HepG2 (cell line): ENCODE results near the gene NOS1AP. TPM values are rescaled to one million over a fixed set of nuclear protein-coding genes. Genes with fewer than 3 reads are reported as not detected.
"Not testable (repeated sequence)": the region's sequence is repeated elsewhere in the genome, so short reads cannot be mapped to it uniquely, and the experiment has no call there.

ENCODE experiments used
- ATAC-seq: fragments of 200-7000 bp; cut with Tn5 transposase; 3 replicates; pipeline ENCODE4 v1.9.1; 2020; ENCODE audit warnings: mild to moderate bottlenecking, moderate library complexity
- BruUV-seq: library from RNA; stranded (reverse); fragments of 400-500 nt; replicated peaks from 2 replicates; lab custom pipeline; 2021; lab: Mats Ljungman, UMichigan
- CTCF ChIA-PET: fragments of 300-600 bp; formaldehyde crosslinking; extraction: SDS; loops from one replicate; lab custom pipeline; 2021; ENCODE audit warnings: low total read pairs, inconsistent platforms, low intra/inter-chr PET ratio; lab: Yijun Ruan, JAX
- POLR2A ChIA-PET: fragments of 350-600 bp; sonication (Branson Sonifier 250); formaldehyde crosslinking; loops from one replicate; lab custom pipeline; 2020; ENCODE audit warnings: antibody characterized with exemption, inconsistent platforms; lab: Yijun Ruan, JAX
- DNase-seq: peaks from one replicate; pipeline ENCODE4 v3.0.0-alpha.2; 2015; ENCODE audit warnings: low spot score
- FAIRE-seq: peaks from 3 replicates; lab custom pipeline; 2011; peaks lifted over from hg19 to GRCh38; lab: Jason Lieb, UNC
- H2AFZ ChIP-seq: one replicate; pipeline ENCODE4 v1.6.1; 2011; ENCODE audit warnings: low read length, inconsistent platforms
- H3K27ac ChIP-seq: fragments of 300-600 bp; 3 replicates; pipeline ENCODE4 v1.8.0; 2011; ENCODE audit warnings: mixed run types, mild to moderate bottlenecking, mixed read lengths, low read length, inconsistent platforms; ENCODE audit not compliant: insufficient read depth; ENCODE audit errors: extremely low read length
- H3K27me3 ChIP-seq, 2 experiments: fragments of 200-600 bp in 1 of 2; 2 replicates in 1 of 2; 3 replicates in 1 of 2; pipeline versions ENCODE4 v1.6.0 to v1.8.0; 2011; ENCODE audit warnings: low read length in 2 of 2, mild to moderate bottlenecking in 2 of 2, moderate library complexity in 2 of 2, inconsistent platforms in 1 of 2; ENCODE audit not compliant: insufficient read depth in 2 of 2, control insufficient read depth in 1 of 2
- H3K36me3 ChIP-seq, 2 experiments: fragments of 200-600 bp in 1 of 2; replicated peaks in 1 of 2; 2 replicates in 1 of 2; 3 replicates in 1 of 2; pipeline versions ENCODE4 v1.5.1 to v1.8.0; 2011; ENCODE audit warnings: low read length in 2 of 2, inconsistent platforms in 1 of 2; ENCODE audit not compliant: insufficient read depth in 2 of 2, control insufficient read depth in 1 of 2
- H3K4me1 ChIP-seq: 2 replicates; pipeline ENCODE4 v1.5.1; 2012; ENCODE audit warnings: low read length, inconsistent platforms; ENCODE audit not compliant: insufficient read depth
- H3K4me2 ChIP-seq: 2 replicates; pipeline ENCODE4 v1.6.0; 2011; ENCODE audit warnings: low read depth, low read length, inconsistent platforms
- H3K4me3 ChIP-seq, 3 experiments: fragments of 200-600 bp in 1 of 3; sonication (generic), shearing (Covaris generic) in 1 of 3; replicated peaks in 1 of 3; 2 replicates each; pipeline ENCODE4 v1.5.1; 2011 to 2016; ENCODE audit warnings: low read length in 3 of 3, inconsistent platforms in 2 of 3, low read depth in 2 of 3, mild to moderate bottlenecking in 2 of 3, control low read depth in 1 of 3, mixed read lengths in 1 of 3; ENCODE audit not compliant: insufficient read depth in 1 of 3
- H3K79me2 ChIP-seq: one replicate; pipeline ENCODE4 v1.6.1; 2011; ENCODE audit warnings: low read length, inconsistent platforms; ENCODE audit not compliant: insufficient read depth
- H3K9ac ChIP-seq: 2 replicates; pipeline ENCODE4 v1.6.0; 2011; ENCODE audit warnings: mild to moderate bottlenecking, low read depth, low read length, inconsistent platforms; ENCODE audit not compliant: insufficient read depth
- H3K9me3 ChIP-seq: 2 replicates; pipeline ENCODE4 v1.5.1; 2012; ENCODE audit warnings: mild to moderate bottlenecking, low read length
- H4K20me1 ChIP-seq: 2 replicates; pipeline ENCODE4 v1.6.0; 2011; ENCODE audit warnings: inconsistent platforms, mild to moderate bottlenecking, low read length, moderate library complexity; ENCODE audit not compliant: insufficient read depth
- NFRKB ChIP-seq: fragments of 450-650 bp; IDR thresholded peaks from 2 replicates; pipeline ENCODE4 v1.6.1; 2017
- ZNF101 ChIP-seq: sonication (generic); formaldehyde crosslinking; IDR thresholded peaks from 2 replicates; pipeline ENCODE4 v1.4.0; 2020; ENCODE audit warnings: mild to moderate bottlenecking, low read depth, missing genetic modification reagents, borderline replicate concordance
- ZNF350 ChIP-seq: sonication (generic); formaldehyde crosslinking; IDR thresholded peaks from 2 replicates; pipeline ENCODE4 v1.4.0; 2020; ENCODE audit warnings: mild to moderate bottlenecking, low read depth, missing genetic modification reagents, borderline replicate concordance
- WGBS: methylation state at CpG from one replicate; pipeline ENCODE4 v1.1.6; 2017; ENCODE audit warnings: low lambda C conversion rate; 5-methylcytosine and 5-hydroxymethylcytosine counted together
- in situ Hi-C: cut with HindIII; loops from 2 replicates; pipeline ENCODE4 v1.10.0; 2017; ENCODE audit warnings: low pct_unique_long_range_greater_than_20kb; ENCODE audit not compliant: extremely low pct_ligation_motif_present
- intact Hi-C: fragments of 100-400 bp; cut with micrococcal nuclease; formaldehyde crosslinking; loops from one replicate; pipeline ENCODE4 v1.10.0; 2022; ENCODE audit not compliant: unreplicated experiment
- polyA plus RNA-seq, 8 experiments: library from polyadenylated mRNA; depleted of rRNA in 3 of 8; stranded (reverse) in 7 of 8; unstranded in 1 of 8; fragments of >200 nt; fragmentation: Illumina TruSeq in 4 of 8; extraction: Trizol in 4 of 8; gene quantifications; 2 replicates each; pipeline versions ENCODE4 v1.2.1 to v1.2.3, GENCODE V29; 2011 to 2016; ENCODE audit warnings: low read depth in 4 of 8, missing spikeins in 1 of 8, mixed read lengths in 1 of 8; ENCODE audit not compliant: insufficient read depth in 1 of 8
- total RNA-seq, 5 experiments: library from RNA; depleted of rRNA; stranded (reverse); fragments of >200 nt; fragmentation: Illumina TruSeq; extraction: Trizol; gene quantifications; 2 replicates each; pipeline ENCODE4 v1.2.3, GENCODE V29; 2016; ENCODE audit warnings: low read depth in 1 of 5
- TF ChIP-seq, protein P1 (sequence below): sonication (generic); formaldehyde crosslinking; IDR thresholded peaks from 2 replicates; pipeline ENCODE4 v1.8.0; 2023; ENCODE audit warnings: mild to moderate bottlenecking, missing genetic modification reagents
- TF ChIP-seq, protein P2 (sequence below): sonication (generic); formaldehyde crosslinking; IDR thresholded peaks from 2 replicates; pipeline ENCODE4 v1.4.0; 2020; ENCODE audit warnings: mild to moderate bottlenecking, missing genetic modification reagents
- TF ChIP-seq, protein P3 (sequence below): sonication (generic); formaldehyde crosslinking; IDR thresholded peaks from 2 replicates; pipeline ENCODE4 v1.5.0; 2020; ENCODE audit warnings: missing genetic modification reagents

The NOS1AP gene
- total and polyA plus RNA-seq, 2 of the 13 experiments (the other 11 are each of a cell fraction or from before 2014, with no cell fraction given) = 2.0 to 3.3 TPM

DNA sequence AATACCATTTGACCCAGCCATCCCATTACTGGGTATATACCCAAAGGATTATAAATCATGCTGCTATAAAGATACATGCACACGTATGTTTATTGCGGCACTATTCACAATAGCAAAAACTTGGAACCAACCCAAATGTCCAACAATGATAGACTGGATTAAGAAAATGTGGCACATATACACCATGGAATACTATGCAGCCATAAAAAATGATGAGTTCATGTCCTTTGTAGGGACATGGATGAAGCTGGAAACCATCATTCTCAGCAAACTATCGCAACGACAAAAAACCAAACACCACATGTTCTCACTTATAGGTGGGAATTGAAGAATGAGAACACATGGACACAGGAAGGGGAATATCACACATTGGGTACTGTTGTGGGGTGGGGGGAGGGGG is 104.5 kb downstream of the NOS1AP start:
- H4K20me1 ChIP-seq, H3K27ac ChIP-seq, in situ Hi-C loops, H3K4me2 ChIP-seq, ATAC-seq, H3K4me3 ChIP-seq, CTCF ChIA-PET, H3K9me3 ChIP-seq, POLR2A ChIA-PET, H2AFZ ChIP-seq, H3K27me3 ChIP-seq, H3K36me3 ChIP-seq, BruUV-seq, H3K9ac ChIP-seq, DNase-seq, intact Hi-C loops, FAIRE-seq: not testable (repeated sequence)
- Histone ChIP-seq H3K4me1 (peaks cover 32% of the 10 kb centered on the region), H3K79me2 (peaks cover 14% of the 10 kb centered on the region)
- 100% methylated on average over 2 of the region's 4 CpGs for WGBS

DNA sequence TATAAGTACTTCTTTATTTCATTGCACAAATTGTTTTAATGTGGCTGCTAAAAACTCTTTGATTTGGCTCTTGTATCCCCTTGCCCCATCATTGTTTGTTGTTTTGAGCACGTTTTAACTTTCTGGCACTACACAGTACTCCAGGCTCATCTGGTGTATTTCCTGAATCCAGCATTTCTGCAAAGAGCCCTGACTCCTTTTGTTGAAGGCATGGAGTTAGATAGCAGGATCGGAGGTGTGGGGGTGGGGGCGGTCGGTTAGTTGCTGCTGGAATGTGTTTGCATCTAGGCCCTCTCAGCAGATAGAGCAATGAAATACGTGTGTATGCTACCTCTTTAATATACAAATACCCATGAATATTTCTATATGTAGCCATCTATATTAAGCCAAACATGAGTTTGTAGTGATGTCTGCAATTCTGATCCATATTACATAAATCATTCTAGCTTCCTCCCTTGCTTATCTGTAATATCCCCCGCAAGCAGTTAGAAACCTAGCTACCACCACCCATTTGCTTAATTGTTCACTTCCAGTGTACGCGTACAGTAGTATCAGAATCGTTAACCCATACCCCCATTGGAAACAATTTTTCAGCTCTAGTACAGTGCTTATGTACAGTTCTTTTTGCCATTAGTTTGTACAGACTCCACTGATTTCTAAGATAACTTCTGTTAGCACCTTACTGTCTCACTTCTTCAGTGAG is 106.0 kb downstream of the NOS1AP start:
- intact Hi-C loops = no loop called here
- H3K4me3 ChIP-seq = no peak overlapping the region
- no TSS peak for BruUV-seq
- H3K27ac ChIP-seq = no peak overlapping the region
- 0 out of 2 replicates have a peak, but pooled peaks cover 2% of the 10 kb centered on the region for H4K20me1 ChIP-seq
- ChIA-PET POLR2A (interaction anchor here (0.9 kb wide), 1 partner anchor 21 kb away, joined by 3 read pairs; no protein-coding TSS in a partner anchor), CTCF (no interaction called here)
- H3K79me2 ChIP-seq = peaks cover 14% of the 10 kb centered on the region
- no peak overlapping the region for H3K9ac ChIP-seq
- no peak for DNase-seq
- FAIRE-seq = no peak
- no peaks in the 10 kb centered on the region for H3K36me3 ChIP-seq
- ATAC-seq = no peak
- no peaks in the 10 kb centered on the region for H3K9me3 ChIP-seq
- no peak overlapping the region for H3K4me2 ChIP-seq
- in situ Hi-C loops = no loop called here
- TF ChIP-seq NFRKB = no peak
- TF ChIP-seq, protein P1, sequence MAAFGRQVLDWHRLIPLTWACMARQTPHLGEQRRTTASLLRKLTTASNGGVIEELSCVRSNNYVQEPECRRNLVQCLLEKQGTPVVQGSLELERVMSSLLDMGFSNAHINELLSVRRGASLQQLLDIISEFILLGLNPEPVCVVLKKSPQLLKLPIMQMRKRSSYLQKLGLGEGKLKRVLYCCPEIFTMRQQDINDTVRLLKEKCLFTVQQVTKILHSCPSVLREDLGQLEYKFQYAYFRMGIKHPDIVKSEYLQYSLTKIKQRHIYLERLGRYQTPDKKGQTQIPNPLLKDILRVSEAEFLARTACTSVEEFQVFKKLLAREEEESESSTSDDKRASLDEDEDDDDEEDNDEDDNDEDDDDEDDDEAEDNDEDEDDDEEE (CRISPR knock-in tag) = no peak
- no peak for TF ChIP-seq ZNF101 (CRISPR knock-in tag)
- TF ChIP-seq, protein P2, sequence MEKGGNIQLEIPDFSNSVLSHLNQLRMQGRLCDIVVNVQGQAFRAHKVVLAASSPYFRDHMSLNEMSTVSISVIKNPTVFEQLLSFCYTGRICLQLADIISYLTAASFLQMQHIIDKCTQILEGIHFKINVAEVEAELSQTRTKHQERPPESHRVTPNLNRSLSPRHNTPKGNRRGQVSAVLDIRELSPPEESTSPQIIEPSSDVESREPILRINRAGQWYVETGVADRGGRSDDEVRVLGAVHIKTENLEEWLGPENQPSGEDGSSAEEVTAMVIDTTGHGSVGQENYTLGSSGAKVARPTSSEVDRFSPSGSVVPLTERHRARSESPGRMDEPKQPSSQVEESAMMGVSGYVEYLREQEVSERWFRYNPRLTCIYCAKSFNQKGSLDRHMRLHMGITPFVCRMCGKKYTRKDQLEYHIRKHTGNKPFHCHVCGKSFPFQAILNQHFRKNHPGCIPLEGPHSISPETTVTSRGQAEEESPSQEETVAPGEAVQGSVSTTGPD (CRISPR knock-in tag) = no peak
- TF ChIP-seq, protein P3, sequence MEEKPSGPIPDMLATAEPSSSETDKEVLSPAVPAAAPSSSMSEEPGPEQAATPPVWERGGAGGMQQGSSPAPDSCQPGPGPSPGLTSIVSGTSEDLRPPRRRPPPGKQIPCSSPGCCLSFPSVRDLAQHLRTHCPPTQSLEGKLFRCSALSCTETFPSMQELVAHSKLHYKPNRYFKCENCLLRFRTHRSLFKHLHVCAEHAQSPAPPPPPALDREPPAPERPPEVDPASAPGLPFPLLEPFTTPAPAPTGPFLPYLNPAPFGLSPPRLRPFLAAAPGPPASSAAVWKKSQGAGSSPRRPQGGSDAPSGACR = no peak
- TF ChIP-seq ZNF350 (CRISPR knock-in tag) = no peak
- no peaks in the 10 kb centered on the region for H3K27me3 ChIP-seq
- no peak overlapping the region for H2AFZ ChIP-seq
- peaks cover 40% of the 10 kb centered on the region for H3K4me1 ChIP-seq
- WGBS = 94% methylated on average over 9 of the region's 9 CpGs
